SIG-M5 (cell line): ENCODE data around the gene ATP12A.
"Not testable (repeated sequence)": the region's sequence is repeated elsewhere in the genome, so short reads cannot be mapped to it uniquely, and the experiment has no call there.

ENCODE experiments used
- DNase-seq: peaks from one replicate; lab custom pipeline; 2025; lab: John Stamatoyannopoulos, UW

The ATP12A gene

GRCh38 chr13:24730873-24731567 is 50.8 kb downstream of the ATP12A start:
- not testable (repeated sequence) for DNase-seq

DNA sequence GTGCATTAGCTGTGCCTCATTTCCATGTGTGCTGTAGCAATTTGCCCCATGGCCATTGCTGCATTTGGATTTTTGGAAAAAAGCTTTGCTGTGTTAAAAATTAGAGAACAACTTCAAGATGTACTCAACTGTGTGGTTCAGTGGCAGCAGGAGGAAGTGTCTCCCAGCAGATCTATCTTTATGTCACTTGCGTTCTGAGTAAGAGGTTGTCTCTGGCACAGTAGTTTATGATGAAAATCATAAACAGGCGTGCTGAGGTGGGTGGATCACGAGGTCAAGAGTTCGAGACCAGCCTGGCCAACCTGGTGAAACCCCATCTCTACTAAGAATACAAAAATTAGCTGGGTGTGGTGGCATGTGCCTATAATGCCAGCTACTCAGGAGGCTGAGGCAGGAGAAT is 54.7 kb downstream of the ATP12A start:
- no peak for DNase-seq

GRCh38 chr13:24737042-24737441 is 56.8 kb downstream of the ATP12A start:
- DNase-seq = no peak

- no peak for DNase-seq
These were observed 58.2 kb downstream of the ATP12A start for GRCh38 chr13:24738366-24738847.

DNA sequence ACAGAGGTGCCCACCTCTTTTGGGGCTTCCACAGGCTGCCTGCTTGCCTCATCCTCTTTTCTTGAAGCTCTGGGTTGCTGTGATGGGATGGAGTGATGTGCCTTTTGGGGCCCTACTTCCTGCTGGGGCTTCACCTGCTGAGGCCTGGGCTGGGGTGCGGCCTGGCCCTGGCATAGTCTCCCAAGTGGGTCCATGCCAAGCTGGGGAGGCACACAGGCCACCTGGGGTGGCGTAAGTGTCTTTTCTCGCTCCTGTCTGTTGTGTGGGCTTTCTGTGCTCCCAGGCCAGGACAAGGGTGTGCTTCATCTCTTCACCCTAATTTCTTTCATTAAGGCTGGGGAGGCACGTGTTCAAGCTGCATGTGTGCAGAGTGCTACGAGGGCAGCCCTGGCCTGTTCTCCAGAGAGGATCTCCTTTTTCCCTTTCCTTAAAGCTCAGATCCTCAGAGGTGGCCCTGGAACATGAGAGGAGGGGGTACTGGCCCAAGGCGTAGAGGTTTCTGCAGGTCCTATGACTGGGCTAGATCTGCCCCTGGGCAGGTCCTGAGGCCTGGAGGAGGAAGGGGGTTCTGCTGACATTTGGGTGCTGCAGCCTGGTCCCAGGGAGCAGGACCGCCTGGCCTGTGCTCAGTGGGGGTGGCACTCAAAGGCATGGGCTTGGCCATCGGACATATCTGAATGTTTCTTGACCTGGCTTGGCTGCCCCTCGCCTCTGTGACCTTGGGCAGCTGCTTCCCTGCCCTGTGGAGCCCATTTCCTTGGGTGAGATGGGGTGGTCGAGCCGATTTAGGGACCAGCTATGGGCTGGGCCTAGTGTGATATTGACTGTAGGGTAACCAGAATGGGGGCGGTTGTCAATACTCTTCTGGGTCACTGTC is 60.0 kb downstream of the ATP12A start:
- no peak for DNase-seq

GRCh38 chr13:24741016-24741662 is 60.9 kb downstream of the ATP12A start:
- no peak for DNase-seq

DNA sequence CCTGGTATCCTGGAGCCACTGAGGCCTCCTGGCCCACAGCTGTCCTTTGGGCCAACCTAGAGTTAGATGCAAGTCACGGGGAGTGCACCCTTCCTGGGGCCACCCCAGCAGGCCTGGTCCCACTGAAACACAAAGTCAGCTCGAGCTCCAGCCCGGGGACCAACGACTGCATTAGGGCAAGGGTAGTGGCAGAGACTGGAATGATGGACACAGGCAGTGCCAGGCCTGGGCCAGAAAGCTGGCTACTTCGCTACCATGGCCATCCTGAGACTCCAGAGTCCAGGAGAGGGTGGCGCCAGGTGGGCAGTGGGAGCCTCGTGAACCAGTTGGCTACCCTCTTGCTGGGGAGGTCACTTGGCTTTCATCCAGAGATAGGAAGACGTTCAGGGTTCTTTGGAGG is 61.6 kb downstream of the ATP12A start:
- no peak for DNase-seq

GRCh38 chr13:24742294-24742693 is 62.1 kb downstream of the ATP12A start:
- DNase-seq = no peak

DNA sequence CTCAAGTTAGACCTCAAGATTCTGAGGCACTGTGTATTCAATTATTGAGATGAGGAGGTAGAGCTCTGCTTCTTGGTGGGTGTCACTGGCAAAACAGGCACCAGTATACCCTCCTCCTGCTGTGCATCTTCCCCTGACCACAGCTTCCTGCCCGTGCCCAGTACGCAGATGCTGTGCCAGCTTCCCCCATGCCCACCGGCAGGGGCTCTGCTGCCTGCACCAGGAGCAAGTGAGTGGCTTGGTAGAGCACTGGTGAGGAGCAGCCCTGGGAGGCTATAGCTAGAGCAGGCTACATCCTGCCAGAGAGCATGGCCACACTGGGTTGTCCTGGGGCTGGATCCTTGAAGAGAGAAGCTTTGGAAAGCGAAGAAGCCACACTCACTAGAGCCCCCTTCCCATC is 62.8 kb downstream of the ATP12A start:
- no peak for DNase-seq

DNA sequence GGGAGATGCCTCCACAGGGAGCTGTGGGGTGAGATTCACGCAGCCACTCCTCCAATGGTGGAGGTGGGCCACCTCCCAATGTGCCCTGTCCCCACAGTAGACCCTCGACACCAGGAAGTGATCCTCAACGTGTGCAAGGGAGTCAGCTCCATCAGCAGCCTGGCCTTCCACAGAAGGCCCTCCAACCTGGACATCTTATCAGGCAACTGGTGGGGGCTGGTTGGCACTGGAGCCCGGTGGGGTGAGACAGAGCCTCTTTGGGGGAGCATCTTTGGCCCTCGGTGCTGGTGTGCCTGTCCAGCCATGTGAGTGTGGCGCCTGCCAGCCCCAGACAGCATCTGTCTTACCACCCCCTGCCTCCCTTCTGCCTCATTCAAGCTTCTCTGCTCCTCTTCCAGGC is 64.0 kb downstream of the ATP12A start:
- DNase-seq = no peak

- DNase-seq = no peak
These were observed 65.3 kb downstream of the ATP12A start for GRCh38 chr13:24745516-24745860.

GRCh38 chr13:24745861-24746617 is 65.8 kb downstream of the ATP12A start:
- no peak for DNase-seq

DNA sequence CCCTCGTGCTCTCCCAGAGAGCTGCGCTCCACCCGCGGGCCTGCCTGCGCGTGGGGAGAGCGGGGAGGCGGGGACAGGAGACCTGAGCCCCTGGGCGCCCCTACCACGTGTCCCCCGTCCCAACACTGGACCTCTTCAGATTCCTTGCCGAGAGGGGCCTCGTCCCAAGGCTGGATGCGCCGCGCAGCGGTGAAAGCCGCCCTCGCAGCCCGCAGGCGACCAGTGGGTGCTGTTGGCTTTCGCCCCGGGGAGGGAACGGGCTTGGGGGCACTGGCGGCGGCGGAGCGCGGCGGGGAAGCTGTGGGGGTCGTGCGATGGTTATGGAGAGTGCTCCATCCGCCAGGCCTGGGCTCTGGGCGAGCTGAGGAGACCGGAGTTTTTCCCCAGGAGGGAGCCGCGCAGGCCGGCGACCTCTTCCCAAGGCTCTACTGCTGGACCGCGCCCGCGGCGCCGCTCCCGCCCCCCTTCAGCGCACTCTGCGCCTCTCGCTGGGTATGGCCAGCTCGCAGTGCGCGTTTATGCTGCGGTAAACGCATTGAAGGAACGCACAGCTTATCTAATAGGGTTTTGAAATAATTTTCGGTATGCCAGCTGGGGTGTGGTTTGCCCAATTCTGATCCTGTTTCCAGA is 66.5 kb downstream of the ATP12A start:
- DNase-seq = no peak

DNA sequence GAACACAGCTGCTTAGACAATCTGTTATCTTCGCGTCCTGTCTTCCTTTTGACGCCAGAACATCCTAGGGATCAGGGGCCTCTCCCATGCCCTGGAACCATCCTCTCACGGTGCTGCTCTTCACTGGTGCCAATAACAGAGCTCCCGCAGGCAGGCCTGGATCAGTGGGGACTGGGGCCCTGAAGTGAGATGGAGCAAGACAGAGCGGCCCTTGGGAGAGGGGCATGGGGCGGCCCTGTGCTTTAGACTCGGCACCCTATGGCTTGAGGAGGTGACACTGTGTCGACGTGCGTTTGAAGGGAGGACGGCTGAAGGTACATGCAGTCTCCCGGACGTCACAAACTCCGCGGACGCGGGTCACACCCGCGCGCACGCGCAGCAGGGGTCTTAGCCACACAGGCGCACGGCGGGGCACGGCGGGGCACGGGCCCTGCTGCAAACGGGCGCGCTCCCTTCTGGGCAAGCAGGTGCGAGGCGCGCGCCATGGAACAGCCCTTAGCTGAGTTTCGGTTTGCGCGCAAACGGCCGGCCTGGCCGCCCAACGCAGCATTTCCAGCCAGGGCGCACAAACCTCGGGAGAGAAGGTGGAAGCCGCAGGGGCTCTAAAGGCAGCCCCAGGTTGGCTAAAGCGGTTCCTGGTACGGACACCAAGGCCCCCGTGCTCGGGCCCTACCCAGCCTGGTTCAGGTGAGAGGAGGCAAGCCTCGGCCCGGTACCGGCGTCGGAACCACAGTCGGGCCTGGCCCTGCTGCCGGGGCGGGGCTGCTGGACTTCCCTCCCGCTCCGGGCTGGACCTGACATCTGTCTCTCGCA is 67.2 kb downstream of the ATP12A start:
- DNase-seq = no peak

DNA sequence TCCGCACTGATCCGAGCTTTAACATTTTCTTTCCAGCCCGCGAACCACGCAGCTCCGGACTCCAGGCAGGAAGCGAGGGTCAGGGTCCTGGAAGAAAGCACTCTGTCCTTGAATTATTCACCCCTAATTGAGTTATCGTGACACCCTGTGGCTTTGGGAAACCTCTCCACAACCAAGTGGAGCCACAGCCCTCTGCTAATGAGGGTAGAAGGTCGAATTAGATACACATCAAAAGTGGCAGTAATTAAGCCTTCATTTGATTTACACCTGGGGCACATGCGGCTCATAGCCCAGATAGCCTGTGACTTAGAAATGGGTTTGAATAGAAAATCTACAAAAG is 67.8 kb downstream of the ATP12A start:
- DNase-seq = no peak

DNA sequence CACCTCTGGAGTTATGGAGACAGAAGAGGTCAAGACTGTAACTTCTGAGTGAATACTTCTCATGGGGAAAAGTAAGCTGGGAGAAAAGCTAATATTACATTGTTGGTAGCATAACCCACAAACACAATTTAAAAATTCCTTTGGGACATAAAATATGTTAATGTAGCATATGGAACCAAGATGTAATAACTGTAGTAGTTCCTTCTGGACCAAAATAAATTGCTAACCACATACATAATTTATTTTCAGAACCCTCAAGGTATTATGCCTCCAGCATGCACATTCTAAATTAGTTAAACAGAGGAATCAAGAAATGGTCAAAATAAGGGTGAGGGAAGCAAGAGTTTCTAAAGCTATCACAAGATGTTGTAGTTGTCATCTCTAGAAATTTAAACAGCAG is 79.0 kb downstream of the ATP12A start:
- no peak for DNase-seq
